Activated B cell treated with CpG ODN at 0.5 μM for 24 hours (primary cell): ENCODE results near the gene ST6GALNAC4. TPM values are rescaled to one million over a fixed set of nuclear protein-coding genes. Genes with fewer than 3 reads are reported as not detected.

Source experiments
- ATAC-seq: fragments of 200-7000 bp; cut with Tn5 transposase; one replicate; pipeline ENCODE4 v1.10.0; 2021; ENCODE audit warnings: low read depth, mild to moderate bottlenecking, moderate library complexity
- CTCF ChIA-PET: fragments of 350-600 bp; sonication (Branson Sonifier 250); formaldehyde crosslinking; loops from one replicate; lab custom pipeline; 2021; ENCODE audit warnings: antibody characterized with exemption; lab: Charles Lee
- POLR2A ChIA-PET: fragments of 350-600 bp; sonication (Branson Sonifier 250); formaldehyde crosslinking; loops from one replicate; lab custom pipeline; 2021; ENCODE audit warnings: antibody characterized with exemption; lab: Charles Lee
- DNase-seq: peaks from one replicate; pipeline ENCODE4 v3.0.0; 2022
- H3K27ac Mint-ChIP-seq: one replicate; pipeline ENCODE4 v1.8.0; 2020; ENCODE audit warnings: mixed read lengths
- H3K27me3 Mint-ChIP-seq: one replicate; pipeline ENCODE4 v1.8.0; 2021; ENCODE audit warnings: mixed read lengths
- H3K36me3 Mint-ChIP-seq: one replicate; pipeline ENCODE4 v1.8.0; 2021; ENCODE audit warnings: low read depth, mixed read lengths
- H3K4me1 Mint-ChIP-seq: one replicate; pipeline ENCODE4 v1.8.0; 2021; ENCODE audit warnings: mixed read lengths
- H3K4me3 Mint-ChIP-seq: one replicate; pipeline ENCODE4 v1.8.0; 2020; ENCODE audit warnings: mild to moderate bottlenecking, mixed read lengths
- H3K9me3 Mint-ChIP-seq: one replicate; pipeline ENCODE4 v1.8.0; 2020; ENCODE audit warnings: mixed read lengths
- CTCF ChIP-seq: fragments of 200-600 bp; IDR thresholded peaks from one replicate; pipeline ENCODE4 v1.8.0; 2022; ENCODE audit warnings: antibody characterized with exemption, mild to moderate bottlenecking
- intact Hi-C: fragments of 100-400 bp; cut with micrococcal nuclease; formaldehyde crosslinking; loops from one replicate; pipeline ENCODE4 v1.15.1; 2024
- total RNA-seq: library from RNA; stranded (reverse); gene quantifications from 2 replicates; pipeline ENCODE4 v1.2.3, GENCODE V29; 2022

Gene ST6GALNAC4
- total RNA-seq, 1 donor from 2014 or later, result 85.4 TPM

GRCh38 chr9:127947841-127948710 lies 31.2 kb upstream of the ST6GALNAC4 start:
- H3K9me3 Mint-ChIP-seq, result no peaks in the 10 kb centered on the region

DNA sequence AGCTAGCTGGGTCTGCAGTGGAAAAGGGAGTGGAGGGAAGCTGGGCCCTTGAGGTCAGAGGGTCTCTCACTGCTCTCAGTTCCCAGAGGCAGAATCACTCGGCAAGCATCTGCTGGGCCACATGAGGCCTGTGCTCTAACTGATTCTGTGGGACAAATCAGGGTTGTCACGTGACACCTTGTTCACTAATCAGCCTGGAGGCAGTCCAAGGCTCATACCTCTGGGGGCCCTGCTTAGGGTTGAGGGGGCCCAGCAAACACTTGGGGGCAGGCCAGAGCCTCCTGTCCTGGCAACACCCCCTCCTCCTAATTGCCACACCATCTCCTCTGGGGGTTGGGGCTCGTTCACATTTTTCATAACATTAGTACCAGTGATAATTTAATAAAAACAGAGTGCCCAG lies 29.9 kb upstream of the ST6GALNAC4 start:
- DNase-seq (no peak), ATAC-seq (no peak)
- H3K27me3 Mint-ChIP-seq, result no peaks in the 10 kb centered on the region
- H3K4me1 Mint-ChIP-seq, result peaks cover 27% of the 10 kb centered on the region
- H3K27ac Mint-ChIP-seq, result no peak overlapping the region
- no peak overlapping the region for H3K4me3 Mint-ChIP-seq
- TF ChIP-seq CTCF, result no peak
- ChIA-PET CTCF (no interaction called here), POLR2A (no interaction called here)
- intact Hi-C loops, result no loop called here
- H3K9me3 Mint-ChIP-seq, result no peaks in the 10 kb centered on the region
- H3K36me3 Mint-ChIP-seq, result peaks cover 73% of the 10 kb centered on the region

More at GRCh38 chr9:127947841-127948710, 31.2 kb upstream of the ST6GALNAC4 start:
- POLR2A ChIA-PET, result interaction anchor here (0.9 to 1.1 kb wide), 2 partner anchors 36 to 78 kb away, joined by 3 to 4 read pairs; no protein-coding TSS in a partner anchor
- intact Hi-C loops, result no loop called here
- peaks cover 65% of the 10 kb centered on the region for H3K36me3 Mint-ChIP-seq
- TF ChIP-seq CTCF, result no peak
- H3K27ac Mint-ChIP-seq, result peak overlapping the region; percentile 54
- no peak for ATAC-seq
- H3K4me3 Mint-ChIP-seq, result no peak overlapping the region
- CTCF ChIA-PET, result interaction anchor here (0.9 to 3.2 kb wide), 2 partner anchors 87 to 170 kb away, joined by 3 to 21 read pairs; no protein-coding TSS in a partner anchor
- no peaks in the 10 kb centered on the region for H3K27me3 Mint-ChIP-seq
- peaks cover 26% of the 10 kb centered on the region for H3K4me1 Mint-ChIP-seq
- no peak for DNase-seq

- no peak for TF ChIP-seq CTCF
- Mint-ChIP-seq H3K27me3 (no peaks in the 10 kb centered on the region), H3K4me3 (no peak overlapping the region), H3K4me1 (peaks cover 26% of the 10 kb centered on the region), H3K9me3 (no peaks in the 10 kb centered on the region), H3K27ac (peak overlapping the region; percentile 35), H3K36me3 (peaks cover 71% of the 10 kb centered on the region)
- ATAC-seq (no peak), DNase-seq (no peak)
- intact Hi-C loops, result no loop called here
- ChIA-PET POLR2A (no interaction called here), CTCF (no interaction called here)
Observed at GRCh38 chr9:127945942-127946341, 29.1 kb upstream of the ST6GALNAC4 start.

DNA sequence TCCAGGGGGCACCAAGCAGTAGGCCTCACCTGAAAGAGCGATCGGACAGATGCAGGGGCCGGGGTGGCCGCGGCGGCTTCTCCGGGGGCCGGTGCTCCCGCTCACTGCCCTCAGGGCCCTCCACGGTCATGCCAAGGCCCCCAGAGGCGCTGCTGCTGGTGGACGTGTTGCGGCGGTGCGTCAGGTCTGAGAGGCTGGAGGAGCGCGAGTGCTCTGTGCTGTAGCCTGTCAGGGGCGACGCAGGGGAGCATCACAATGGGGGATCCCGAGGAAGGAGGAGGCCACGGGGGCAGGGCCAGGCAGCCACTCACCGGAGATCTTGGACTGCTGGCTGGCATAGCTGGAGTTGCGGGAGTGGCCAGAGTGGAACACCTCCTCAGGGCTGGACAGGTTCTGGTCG lies 28.5 kb upstream of the ST6GALNAC4 start:
- CTCF ChIA-PET, result interaction anchor here (7.3 kb wide), 1 partner anchor 91 kb away, joined by 160 read pairs; no protein-coding TSS in a partner anchor
- Mint-ChIP-seq H3K36me3 (peaks cover 72% of the 10 kb centered on the region), H3K27me3 (no peaks in the 10 kb centered on the region), H3K9me3 (no peaks in the 10 kb centered on the region), H3K4me1 (peaks cover 24% of the 10 kb centered on the region), H3K4me3 (no peak overlapping the region), H3K27ac (peak overlapping the region; percentile 35)
- ATAC-seq (no peak), DNase-seq (no peak)
- intact Hi-C loops, result no loop called here
- TF ChIP-seq CTCF, result no peak
- POLR2A ChIA-PET, result no interaction called here

GRCh38 chr9:127944586-127945218 lies 27.9 kb upstream of the ST6GALNAC4 start:
- DNase-seq (no peak), ATAC-seq (no peak)
- no peak for TF ChIP-seq CTCF
- ChIA-PET CTCF (interaction anchor here (1.0 to 7.3 kb wide), 8 partner anchors 10 to 172 kb away, joined by 4 to 160 read pairs (median 14); partner anchors contain the start of gene NAIF1), POLR2A (interaction anchor here (0.9 to 2.2 kb wide), 3 partner anchors 11 to 181 kb away, joined by 3 to 6 read pairs (median 5); no protein-coding TSS in a partner anchor)
- intact Hi-C loops, result no loop called here
- Mint-ChIP-seq H3K9me3 (no peaks in the 10 kb centered on the region), H3K4me3 (no peak overlapping the region), H3K27me3 (no peaks in the 10 kb centered on the region), H3K36me3 (peaks cover 68% of the 10 kb centered on the region), H3K4me1 (peaks cover 21% of the 10 kb centered on the region), H3K27ac (no peak overlapping the region)
